BJ (cell line): Measurements from ENCODE around the gene EPGN. TPM values are rescaled to one million over a fixed set of nuclear protein-coding genes. Genes with fewer than 3 reads are reported as not detected.

Experiments used
- CTCF ChIA-PET: fragments of 350-600 bp; formaldehyde crosslinking; extraction: SDS; loops from one replicate; lab custom pipeline; 2021; ENCODE audit warnings: antibody characterized with exemption, inconsistent platforms; lab: Yijun Ruan, JAX
- POLR2A ChIA-PET: fragments of 300-600 bp; sonication (Branson Sonifier 250); formaldehyde crosslinking; extraction: SDS; loops from one replicate; lab custom pipeline; 2021; ENCODE audit warnings: antibody characterized with exemption; lab: Charles Lee
- DNase-seq: peaks from one replicate; pipeline ENCODE4 v3.0.0-alpha.2; 2011; ENCODE audit warnings: low read depth
- H3K27me3 ChIP-seq: 2 replicates; pipeline ENCODE4 v1.6.0; 2011; ENCODE audit warnings: low read length; ENCODE audit not compliant: control insufficient read depth, insufficient read depth
- H3K36me3 ChIP-seq: 2 replicates; pipeline ENCODE4 v1.5.1; 2011; ENCODE audit warnings: low read length; ENCODE audit not compliant: control insufficient read depth, insufficient read depth
- H3K4me3 ChIP-seq: 2 replicates; pipeline ENCODE4 v1.5.1; 2011; ENCODE audit warnings: low read depth, mild to moderate bottlenecking, control low read depth, low read length
- polyA plus RNA-seq: library from polyadenylated mRNA; depleted of rRNA; stranded (reverse); fragments of >200 nt; gene quantifications from 2 replicates; pipeline ENCODE4 v1.2.3, GENCODE V29; 2011
- TF ChIP-seq, protein P1 (sequence below): IDR thresholded peaks from 2 replicates; pipeline ENCODE4 v1.5.1; 2011; ENCODE audit warnings: low read depth, mild to moderate bottlenecking, control low read depth, inconsistent platforms, low read length, moderate library complexity; ENCODE audit not compliant: insufficient read depth

Gene EPGN
- polyA plus RNA-seq, 1 experiment = 0.13 TPM

DNA sequence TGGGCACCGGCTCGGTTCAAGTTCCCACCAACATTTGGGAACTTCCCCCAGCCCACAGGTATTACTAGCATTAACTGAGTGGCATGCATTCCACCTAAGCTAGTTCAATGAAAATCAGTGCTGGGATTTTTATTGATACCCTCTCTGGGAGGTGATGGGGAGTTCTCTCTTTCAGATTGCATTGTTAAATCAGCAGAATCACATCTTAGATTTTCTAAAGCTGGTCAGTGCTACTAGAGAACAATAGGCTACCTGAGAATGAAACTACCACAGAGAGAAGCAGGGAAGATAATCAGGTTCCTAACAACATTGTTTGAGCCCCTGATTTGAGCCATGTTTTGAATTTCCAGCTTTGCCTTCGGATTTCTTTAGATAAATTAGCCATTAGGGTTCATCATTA, 16.0 kb downstream of the EPGN start:
- DNase-seq = no peak
- no peaks in the 10 kb centered on the region for H3K36me3 ChIP-seq
- TF ChIP-seq, protein P1, sequence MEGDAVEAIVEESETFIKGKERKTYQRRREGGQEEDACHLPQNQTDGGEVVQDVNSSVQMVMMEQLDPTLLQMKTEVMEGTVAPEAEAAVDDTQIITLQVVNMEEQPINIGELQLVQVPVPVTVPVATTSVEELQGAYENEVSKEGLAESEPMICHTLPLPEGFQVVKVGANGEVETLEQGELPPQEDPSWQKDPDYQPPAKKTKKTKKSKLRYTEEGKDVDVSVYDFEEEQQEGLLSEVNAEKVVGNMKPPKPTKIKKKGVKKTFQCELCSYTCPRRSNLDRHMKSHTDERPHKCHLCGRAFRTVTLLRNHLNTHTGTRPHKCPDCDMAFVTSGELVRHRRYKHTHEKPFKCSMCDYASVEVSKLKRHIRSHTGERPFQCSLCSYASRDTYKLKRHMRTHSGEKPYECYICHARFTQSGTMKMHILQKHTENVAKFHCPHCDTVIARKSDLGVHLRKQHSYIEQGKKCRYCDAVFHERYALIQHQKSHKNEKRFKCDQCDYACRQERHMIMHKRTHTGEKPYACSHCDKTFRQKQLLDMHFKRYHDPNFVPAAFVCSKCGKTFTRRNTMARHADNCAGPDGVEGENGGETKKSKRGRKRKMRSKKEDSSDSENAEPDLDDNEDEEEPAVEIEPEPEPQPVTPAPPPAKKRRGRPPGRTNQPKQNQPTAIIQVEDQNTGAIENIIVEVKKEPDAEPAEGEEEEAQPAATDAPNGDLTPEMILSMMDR = no peak
- 0 out of 2 replicates have a peak, but pooled peaks cover 1% of the 10 kb centered on the region for H3K27me3 ChIP-seq
- ChIA-PET CTCF (interaction anchor here (8.5 kb wide), 1 partner anchor 350 kb away, joined by 175 read pairs; no protein-coding TSS in a partner anchor), POLR2A (no interaction called here)
- H3K4me3 ChIP-seq = no peak overlapping the region

DNA sequence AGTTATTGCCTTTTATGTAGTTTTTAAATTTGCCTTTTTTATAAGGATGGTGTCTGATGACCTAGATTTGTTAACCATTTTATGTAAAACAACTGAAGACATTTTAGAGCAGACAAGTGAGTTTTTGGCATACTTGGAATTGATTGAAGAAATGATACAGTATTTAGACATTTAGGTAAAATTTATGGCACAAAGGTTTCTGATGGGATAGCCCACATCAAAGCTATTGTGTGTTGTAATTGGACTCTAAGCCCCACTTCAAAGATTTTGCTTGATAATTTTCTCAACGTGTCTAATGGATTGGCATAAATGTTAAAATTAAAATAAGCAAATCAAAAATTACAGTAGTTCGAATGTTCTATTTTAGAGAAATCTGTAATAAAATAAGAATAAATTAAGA, 17.6 kb downstream of the EPGN start:
- no peak overlapping the region for H3K4me3 ChIP-seq
- no peak for DNase-seq
- ChIA-PET POLR2A (no interaction called here), CTCF (interaction anchor here (1.0 kb wide), 1 partner anchor 22 kb away, joined by 3 read pairs; no protein-coding TSS in a partner anchor)
- H3K27me3 ChIP-seq = 0 out of 2 replicates have a peak, but pooled peaks cover 1% of the 10 kb centered on the region
- TF ChIP-seq, protein P1 = no peak
- H3K36me3 ChIP-seq = no peaks in the 10 kb centered on the region

DNA sequence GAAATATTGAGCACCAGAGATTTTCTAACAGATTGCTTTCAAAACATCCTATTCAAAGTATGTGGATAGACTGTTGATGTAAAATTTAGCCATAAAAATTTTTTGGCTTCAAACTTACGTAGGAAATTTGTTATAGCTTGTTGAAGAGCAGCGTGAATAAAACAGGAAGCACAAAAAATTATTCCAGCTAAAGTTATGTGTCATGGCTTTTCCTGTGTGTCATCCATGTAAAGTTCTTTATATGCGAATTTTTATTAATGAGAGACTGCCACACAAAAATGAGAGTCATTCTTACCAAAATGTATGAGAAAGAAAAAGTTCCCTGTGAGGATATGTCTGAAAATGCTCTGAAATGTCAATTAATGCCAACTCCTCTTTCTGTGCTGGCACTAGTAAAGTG, 19.5 kb downstream of the EPGN start:
- H3K27me3 ChIP-seq = 0 out of 2 replicates have a peak, but pooled peaks cover 1% of the 10 kb centered on the region
- TF ChIP-seq, protein P1 = no peak
- H3K4me3 ChIP-seq = no peak overlapping the region
- POLR2A ChIA-PET = no interaction called here
- CTCF ChIA-PET = interaction anchor here (0.7 kb wide), 1 partner anchor 9 kb away, joined by 3 read pairs; no protein-coding TSS in a partner anchor
- H3K36me3 ChIP-seq = no peaks in the 10 kb centered on the region
- no peak for DNase-seq

DNA sequence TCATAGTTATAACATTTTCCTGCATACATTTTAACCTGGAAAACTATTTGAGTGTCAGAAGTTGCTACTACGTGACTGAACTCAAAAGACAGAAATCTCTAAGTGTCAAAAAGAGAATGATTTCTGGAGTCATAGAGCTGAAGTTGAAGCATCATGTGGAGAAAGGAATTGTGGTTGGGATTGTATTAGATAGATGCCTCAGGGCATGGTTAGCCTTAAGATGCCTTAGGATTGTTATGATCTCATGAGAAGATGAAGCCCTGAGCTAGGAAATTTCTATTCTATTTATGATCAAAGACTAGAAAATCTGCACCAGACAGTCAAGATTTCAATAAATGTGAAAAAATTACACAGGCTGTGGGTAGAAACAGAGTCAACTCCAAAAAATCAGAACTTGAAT, 20.2 kb downstream of the EPGN start:
- Histone ChIP-seq H3K27me3 (no peaks in the 10 kb centered on the region), H3K36me3 (no peaks in the 10 kb centered on the region), H3K4me3 (no peak overlapping the region)
- CTCF ChIA-PET = interaction anchor here (2.0 kb wide), 1 partner anchor 8 kb away, joined by 10 read pairs; no protein-coding TSS in a partner anchor
- DNase-seq = no peak
- POLR2A ChIA-PET = no interaction called here
- TF ChIP-seq, protein P1 = no peak

DNA sequence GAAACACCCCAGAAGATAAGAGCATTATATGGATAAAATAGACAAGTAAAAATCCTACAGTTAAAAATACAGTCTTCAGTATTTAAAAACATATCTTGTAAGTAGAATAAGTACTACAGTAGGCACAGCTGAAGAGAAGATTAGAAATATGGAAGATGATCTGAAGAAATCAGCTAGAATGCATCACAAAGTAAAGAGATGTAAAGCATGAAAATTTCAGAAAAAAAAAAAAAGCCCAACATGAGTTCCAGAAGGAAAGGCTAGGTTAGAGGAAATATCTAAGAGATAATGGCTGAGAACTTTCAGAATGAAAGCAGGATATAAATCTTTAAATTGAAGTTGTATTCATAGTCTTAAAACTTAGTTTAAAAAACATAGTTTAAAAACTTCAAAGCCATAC, 21.0 kb downstream of the EPGN start:
- H3K36me3 ChIP-seq = no peaks in the 10 kb centered on the region
- ChIA-PET POLR2A (no interaction called here), CTCF (interaction anchor here (1.0 to 2.0 kb wide), 2 partner anchors 9 to 343 kb away, joined by 3 to 10 read pairs; no protein-coding TSS in a partner anchor)
- no peaks in the 10 kb centered on the region for H3K27me3 ChIP-seq
- TF ChIP-seq, protein P1 = no peak
- no peak for DNase-seq
- no peak overlapping the region for H3K4me3 ChIP-seq
